ENCODE results near the gene ZNF396.

Gene ZNF396

GRCh38 chr18:35355140-35355618 lies 22.0 kb downstream of the ZNF396 start:
- peak; percentile 84 for DNase-seq
- Histone ChIP-seq H3K4me3 (ENCODE audit: low read depth, low read length) (peak overlapping the region; percentile 26), H3K36me3 (replicated peaks) (no peaks in the 10 kb centered on the region), H3K27me3 (replicated peaks) (no peaks in the 10 kb centered on the region), H3K27ac (no peak overlapping the region)
- in situ Hi-C loops (cut with HindIII; ENCODE audit: low pct_ligation_motif_present, low sequenced_read_pairs) = no loop called here
- TF ChIP-seq CTCF (IDR thresholded peaks at IDR 0.05; ENCODE audit: low read depth, low read length, missing control alignments) = peak; percentile 91

- no peaks in the 10 kb centered on the region for H3K27me3 ChIP-seq (replicated peaks)
- in situ Hi-C loops (cut with HindIII; ENCODE audit: low pct_ligation_motif_present, low sequenced_read_pairs) = no loop called here
- TF ChIP-seq CTCF (IDR thresholded peaks at IDR 0.05; ENCODE audit: low read depth, low read length, missing control alignments) = no peak
- DNase-seq = no peak
- H3K4me3 ChIP-seq (ENCODE audit: low read depth, low read length) = no peak overlapping the region
- no peaks in the 10 kb centered on the region for H3K36me3 ChIP-seq (replicated peaks)
- H3K27ac ChIP-seq = no peak overlapping the region
These were observed 24.4 kb downstream of the ZNF396 start for GRCh38 chr18:35352778-35353177.

- H3K27ac ChIP-seq = no peak overlapping the region
- in situ Hi-C loops (cut with HindIII; ENCODE audit: low pct_ligation_motif_present, low sequenced_read_pairs) = no loop called here
- no peaks in the 10 kb centered on the region for H3K36me3 ChIP-seq (replicated peaks)
- H3K4me3 ChIP-seq (ENCODE audit: low read depth, low read length) = no peak overlapping the region
- no peak for TF ChIP-seq CTCF (IDR thresholded peaks at IDR 0.05; ENCODE audit: low read depth, low read length, missing control alignments)
- H3K27me3 ChIP-seq (replicated peaks) = no peaks in the 10 kb centered on the region
- no peak for DNase-seq
These were observed 24.9 kb downstream of the ZNF396 start for GRCh38 chr18:35352283-35352682.

- DNase-seq = no peak
- Histone ChIP-seq H3K4me3 (ENCODE audit: low read depth, low read length) (no peak overlapping the region), H3K27ac (no peak overlapping the region), H3K27me3 (replicated peaks) (no peaks in the 10 kb centered on the region), H3K36me3 (replicated peaks) (no peaks in the 10 kb centered on the region)
- TF ChIP-seq CTCF (IDR thresholded peaks at IDR 0.05; ENCODE audit: low read depth, low read length, missing control alignments) = no peak
- in situ Hi-C loops (cut with HindIII; ENCODE audit: low pct_ligation_motif_present, low sequenced_read_pairs) = no loop called here
These were observed 29.1 kb downstream of the ZNF396 start for GRCh38 chr18:35348001-35348400.

- in situ Hi-C loops (cut with HindIII; ENCODE audit: low pct_ligation_motif_present, low sequenced_read_pairs) = no loop called here
- no peak for DNase-seq
- no peak for TF ChIP-seq CTCF (IDR thresholded peaks at IDR 0.05; ENCODE audit: low read depth, low read length, missing control alignments)
- H3K27ac ChIP-seq = no peak overlapping the region
- no peak overlapping the region for H3K4me3 ChIP-seq (ENCODE audit: low read depth, low read length)
- H3K36me3 ChIP-seq (replicated peaks) = peaks cover 2% of the 10 kb centered on the region
- H3K27me3 ChIP-seq (replicated peaks) = no peaks in the 10 kb centered on the region
These were observed 31.2 kb downstream of the ZNF396 start for GRCh38 chr18:35345950-35346349.

- TF ChIP-seq CTCF (IDR thresholded peaks at IDR 0.05; ENCODE audit: low read depth, low read length, missing control alignments) = no peak
- no peak for DNase-seq
- Histone ChIP-seq H3K27ac (no peak overlapping the region), H3K4me3 (ENCODE audit: low read depth, low read length) (no peak overlapping the region), H3K36me3 (replicated peaks) (peaks cover 3% of the 10 kb centered on the region), H3K27me3 (replicated peaks) (no peaks in the 10 kb centered on the region)
- in situ Hi-C loops (cut with HindIII; ENCODE audit: low pct_ligation_motif_present, low sequenced_read_pairs) = no loop called here
These were observed 31.6 kb downstream of the ZNF396 start for GRCh38 chr18:35345460-35345921.
